ENCODE measurements around the gene TTC12. TPM values are rescaled to one million over a fixed set of nuclear protein-coding genes. Genes with fewer than 3 reads are reported as not detected.

Gene TTC12
- total RNA-seq, 1 donor from 2014 or later = 9.2 TPM

DNA sequence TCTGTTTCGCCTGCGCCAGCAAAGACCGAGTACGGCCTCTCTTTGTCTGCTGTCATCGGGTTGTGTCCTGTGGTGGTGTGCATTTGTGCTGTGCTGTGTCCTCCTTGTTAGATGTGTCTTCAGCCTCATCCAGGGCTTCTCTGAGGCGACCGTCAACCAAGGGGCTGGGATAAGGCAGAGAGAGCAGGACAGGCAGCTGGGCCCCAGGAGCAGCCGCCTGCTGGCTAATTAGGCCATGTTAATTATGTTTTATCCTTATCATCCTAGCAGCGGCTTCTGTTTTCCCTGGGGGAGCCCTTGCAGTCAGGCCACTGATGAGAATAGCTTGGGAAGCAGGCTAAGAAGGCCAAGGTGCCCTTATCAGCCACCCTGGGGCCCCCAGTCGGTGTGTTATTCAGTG lies 40.7 kb upstream of the TTC12 start:
- Mint-ChIP-seq H3K27ac (ENCODE audit: unreplicated experiment) (peak overlapping the region; percentile 90), H3K4me3 (ENCODE audit: unreplicated experiment) (peak overlapping the region; percentile 52), H3K36me3 (ENCODE audit: unreplicated experiment) (peaks cover 12% of the 10 kb centered on the region), H3K27me3 (ENCODE audit: unreplicated experiment) (peaks cover 22% of the 10 kb centered on the region), H3K4me1 (ENCODE audit: low read depth, unreplicated experiment) (peaks cover 27% of the 10 kb centered on the region), H3K9me3 (ENCODE audit: unreplicated experiment) (peaks cover 20% of the 10 kb centered on the region)
- peak; percentile 69 for DNase-seq
- TF ChIP-seq, protein P1, sequence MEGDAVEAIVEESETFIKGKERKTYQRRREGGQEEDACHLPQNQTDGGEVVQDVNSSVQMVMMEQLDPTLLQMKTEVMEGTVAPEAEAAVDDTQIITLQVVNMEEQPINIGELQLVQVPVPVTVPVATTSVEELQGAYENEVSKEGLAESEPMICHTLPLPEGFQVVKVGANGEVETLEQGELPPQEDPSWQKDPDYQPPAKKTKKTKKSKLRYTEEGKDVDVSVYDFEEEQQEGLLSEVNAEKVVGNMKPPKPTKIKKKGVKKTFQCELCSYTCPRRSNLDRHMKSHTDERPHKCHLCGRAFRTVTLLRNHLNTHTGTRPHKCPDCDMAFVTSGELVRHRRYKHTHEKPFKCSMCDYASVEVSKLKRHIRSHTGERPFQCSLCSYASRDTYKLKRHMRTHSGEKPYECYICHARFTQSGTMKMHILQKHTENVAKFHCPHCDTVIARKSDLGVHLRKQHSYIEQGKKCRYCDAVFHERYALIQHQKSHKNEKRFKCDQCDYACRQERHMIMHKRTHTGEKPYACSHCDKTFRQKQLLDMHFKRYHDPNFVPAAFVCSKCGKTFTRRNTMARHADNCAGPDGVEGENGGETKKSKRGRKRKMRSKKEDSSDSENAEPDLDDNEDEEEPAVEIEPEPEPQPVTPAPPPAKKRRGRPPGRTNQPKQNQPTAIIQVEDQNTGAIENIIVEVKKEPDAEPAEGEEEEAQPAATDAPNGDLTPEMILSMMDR (IDR thresholded peaks at IDR 0.05; ENCODE audit: partially characterized antibody, unreplicated experiment) = no peak

DNA sequence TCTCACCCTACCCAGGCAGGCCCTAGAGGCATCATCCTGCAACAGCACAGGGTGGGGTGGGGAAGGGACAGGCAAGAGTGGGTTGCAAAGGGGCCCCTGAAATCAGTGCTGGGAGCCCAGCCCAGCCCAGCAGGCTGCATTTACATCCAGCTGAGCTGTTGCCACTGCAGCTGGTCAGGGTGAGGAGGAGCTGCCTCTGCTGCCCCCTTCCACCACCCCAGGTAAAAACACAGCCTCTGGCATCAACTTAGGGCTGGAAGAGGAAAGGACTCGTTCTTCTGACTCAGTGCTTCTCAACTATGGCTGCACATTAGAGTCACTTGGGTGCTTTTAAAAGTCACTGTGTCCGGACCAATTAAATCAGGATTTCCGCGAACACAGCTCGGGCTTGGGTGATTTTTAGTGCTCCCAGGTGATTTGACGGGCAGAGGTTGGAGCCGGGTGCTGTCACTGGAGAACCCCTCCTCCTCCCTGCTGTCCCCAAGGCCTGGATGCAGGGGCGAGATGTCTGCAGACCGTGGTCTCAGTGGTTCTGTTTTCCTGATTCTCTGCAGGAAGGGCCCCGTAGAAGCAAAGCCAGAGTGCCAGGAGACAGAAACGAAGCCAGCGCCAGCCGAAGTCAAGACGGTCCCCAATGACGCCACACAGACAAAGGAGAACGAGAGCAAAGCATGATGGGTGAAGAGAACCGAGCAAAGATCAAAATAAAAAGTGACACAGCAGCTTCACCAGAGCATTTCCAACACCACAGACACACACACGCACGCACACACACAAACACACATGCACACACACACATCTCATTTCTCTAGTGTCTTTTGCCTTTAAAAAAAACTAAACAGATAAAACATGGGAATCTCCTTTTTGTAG lies 39.4 kb upstream of the TTC12 start:
- DNase-seq = no peak
- peaks cover 26% of the 10 kb centered on the region for H3K4me1 Mint-ChIP-seq (ENCODE audit: low read depth, unreplicated experiment)
- H3K27me3 Mint-ChIP-seq (ENCODE audit: unreplicated experiment) = peaks cover 19% of the 10 kb centered on the region
- peaks cover 17% of the 10 kb centered on the region for H3K36me3 Mint-ChIP-seq (ENCODE audit: unreplicated experiment)
- peak overlapping the region; percentile 52 for H3K27ac Mint-ChIP-seq (ENCODE audit: unreplicated experiment)
- H3K4me3 Mint-ChIP-seq (ENCODE audit: unreplicated experiment) = no peak overlapping the region
- peaks cover 16% of the 10 kb centered on the region for H3K9me3 Mint-ChIP-seq (ENCODE audit: unreplicated experiment)
- TF ChIP-seq, protein P1 (IDR thresholded peaks at IDR 0.05; ENCODE audit: partially characterized antibody, unreplicated experiment) = peak; percentile 6

DNA sequence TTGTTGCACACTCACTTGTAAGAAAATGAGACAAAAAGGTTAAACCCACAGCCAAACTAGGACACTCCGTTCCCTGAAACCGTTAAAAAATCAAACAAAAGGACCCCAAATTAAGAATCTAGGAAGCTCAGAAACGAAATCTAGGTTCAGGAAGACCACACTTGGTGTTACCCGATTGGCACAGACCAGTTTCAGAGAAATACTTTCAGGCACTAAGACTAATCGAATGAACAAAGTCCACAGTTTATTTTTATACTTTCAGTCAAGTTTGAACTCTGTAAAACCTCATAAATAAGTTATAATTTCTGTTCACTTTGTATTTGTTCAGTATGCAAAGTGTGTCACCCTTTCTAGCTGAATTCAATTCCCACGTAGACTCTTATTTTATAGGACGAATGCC lies 38.8 kb upstream of the TTC12 start:
- DNase-seq = no peak
- H3K4me1 Mint-ChIP-seq (ENCODE audit: low read depth, unreplicated experiment) = peaks cover 26% of the 10 kb centered on the region
- TF ChIP-seq, protein P1 (IDR thresholded peaks at IDR 0.05; ENCODE audit: partially characterized antibody, unreplicated experiment) = no peak
- H3K27me3 Mint-ChIP-seq (ENCODE audit: unreplicated experiment) = peaks cover 15% of the 10 kb centered on the region
- no peak overlapping the region for H3K27ac Mint-ChIP-seq (ENCODE audit: unreplicated experiment)
- H3K4me3 Mint-ChIP-seq (ENCODE audit: unreplicated experiment) = no peak overlapping the region
- H3K36me3 Mint-ChIP-seq (ENCODE audit: unreplicated experiment) = peaks cover 11% of the 10 kb centered on the region
- peaks cover 12% of the 10 kb centered on the region for H3K9me3 Mint-ChIP-seq (ENCODE audit: unreplicated experiment)

DNA sequence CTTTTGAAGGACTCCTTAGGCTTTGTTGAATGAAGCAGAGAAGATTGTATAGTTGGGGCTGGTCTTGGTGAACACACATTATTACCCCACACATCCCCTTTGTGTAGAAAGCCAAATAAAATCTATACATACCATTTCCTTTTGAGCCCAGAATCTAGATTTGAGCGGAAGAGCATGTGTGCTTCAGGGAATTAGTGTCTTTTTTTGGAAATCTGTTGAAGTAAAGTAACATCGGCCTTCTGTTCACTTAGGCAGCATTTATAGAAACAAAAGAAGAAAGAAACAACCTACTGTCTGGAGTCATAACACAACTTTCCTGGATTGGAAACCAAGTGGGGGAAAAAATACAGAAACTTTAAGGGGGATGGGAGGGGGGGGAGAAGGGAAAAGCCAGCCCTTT lies 37.9 kb upstream of the TTC12 start:
- H3K27me3 Mint-ChIP-seq (ENCODE audit: unreplicated experiment) = peaks cover 11% of the 10 kb centered on the region
- TF ChIP-seq, protein P1 (IDR thresholded peaks at IDR 0.05; ENCODE audit: partially characterized antibody, unreplicated experiment) = no peak
- no peak for DNase-seq
- H3K4me3 Mint-ChIP-seq (ENCODE audit: unreplicated experiment) = no peak overlapping the region
- H3K36me3 Mint-ChIP-seq (ENCODE audit: unreplicated experiment) = peaks cover 6% of the 10 kb centered on the region
- peaks cover 12% of the 10 kb centered on the region for H3K9me3 Mint-ChIP-seq (ENCODE audit: unreplicated experiment)
- H3K27ac Mint-ChIP-seq (ENCODE audit: unreplicated experiment) = no peak overlapping the region
- peaks cover 26% of the 10 kb centered on the region for H3K4me1 Mint-ChIP-seq (ENCODE audit: low read depth, unreplicated experiment)

DNA sequence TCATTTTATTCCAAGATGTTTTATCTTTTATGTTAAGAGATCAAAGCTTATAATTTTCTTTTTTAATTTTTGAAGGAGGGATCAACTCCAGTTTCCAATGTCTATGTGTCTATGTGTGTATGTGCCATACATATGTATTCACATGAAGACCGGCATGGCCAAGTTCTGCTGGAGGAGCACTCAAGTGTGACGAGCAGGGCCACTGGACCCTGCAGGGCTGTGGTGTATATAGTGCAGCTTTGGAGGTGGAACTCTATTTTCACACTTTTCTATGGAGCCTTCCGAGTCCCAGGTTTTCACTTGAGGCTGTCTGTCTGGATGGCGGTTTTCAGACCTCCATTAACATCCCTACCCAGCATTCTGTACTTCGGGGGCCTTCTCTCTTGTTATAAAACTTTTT lies 36.5 kb upstream of the TTC12 start:
- H3K27me3 Mint-ChIP-seq (ENCODE audit: unreplicated experiment) = peaks cover 7% of the 10 kb centered on the region
- H3K4me1 Mint-ChIP-seq (ENCODE audit: low read depth, unreplicated experiment) = peaks cover 17% of the 10 kb centered on the region
- DNase-seq = no peak
- H3K36me3 Mint-ChIP-seq (ENCODE audit: unreplicated experiment) = peaks cover 5% of the 10 kb centered on the region
- TF ChIP-seq, protein P1 (IDR thresholded peaks at IDR 0.05; ENCODE audit: partially characterized antibody, unreplicated experiment) = no peak
- H3K4me3 Mint-ChIP-seq (ENCODE audit: unreplicated experiment) = no peak overlapping the region
- H3K27ac Mint-ChIP-seq (ENCODE audit: unreplicated experiment) = no peak overlapping the region
- H3K9me3 Mint-ChIP-seq (ENCODE audit: unreplicated experiment) = peaks cover 8% of the 10 kb centered on the region

All from glutamatergic neuron (in vitro differentiated cells).